ENCODE data around the gene NGLY1.

Gene NGLY1

GRCh38 chr3:25692341-25692740, 90.9 kb downstream of the NGLY1 start:
- H3K4me3 ChIP-seq (ENCODE audit: low read depth, low read length), result no peak overlapping the region
- TF ChIP-seq, protein P1, sequence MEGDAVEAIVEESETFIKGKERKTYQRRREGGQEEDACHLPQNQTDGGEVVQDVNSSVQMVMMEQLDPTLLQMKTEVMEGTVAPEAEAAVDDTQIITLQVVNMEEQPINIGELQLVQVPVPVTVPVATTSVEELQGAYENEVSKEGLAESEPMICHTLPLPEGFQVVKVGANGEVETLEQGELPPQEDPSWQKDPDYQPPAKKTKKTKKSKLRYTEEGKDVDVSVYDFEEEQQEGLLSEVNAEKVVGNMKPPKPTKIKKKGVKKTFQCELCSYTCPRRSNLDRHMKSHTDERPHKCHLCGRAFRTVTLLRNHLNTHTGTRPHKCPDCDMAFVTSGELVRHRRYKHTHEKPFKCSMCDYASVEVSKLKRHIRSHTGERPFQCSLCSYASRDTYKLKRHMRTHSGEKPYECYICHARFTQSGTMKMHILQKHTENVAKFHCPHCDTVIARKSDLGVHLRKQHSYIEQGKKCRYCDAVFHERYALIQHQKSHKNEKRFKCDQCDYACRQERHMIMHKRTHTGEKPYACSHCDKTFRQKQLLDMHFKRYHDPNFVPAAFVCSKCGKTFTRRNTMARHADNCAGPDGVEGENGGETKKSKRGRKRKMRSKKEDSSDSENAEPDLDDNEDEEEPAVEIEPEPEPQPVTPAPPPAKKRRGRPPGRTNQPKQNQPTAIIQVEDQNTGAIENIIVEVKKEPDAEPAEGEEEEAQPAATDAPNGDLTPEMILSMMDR (IDR thresholded peaks at IDR 0.05; ENCODE audit: borderline replicate concordance, insufficient read depth, low read depth, low read length), result no peak

DNA sequence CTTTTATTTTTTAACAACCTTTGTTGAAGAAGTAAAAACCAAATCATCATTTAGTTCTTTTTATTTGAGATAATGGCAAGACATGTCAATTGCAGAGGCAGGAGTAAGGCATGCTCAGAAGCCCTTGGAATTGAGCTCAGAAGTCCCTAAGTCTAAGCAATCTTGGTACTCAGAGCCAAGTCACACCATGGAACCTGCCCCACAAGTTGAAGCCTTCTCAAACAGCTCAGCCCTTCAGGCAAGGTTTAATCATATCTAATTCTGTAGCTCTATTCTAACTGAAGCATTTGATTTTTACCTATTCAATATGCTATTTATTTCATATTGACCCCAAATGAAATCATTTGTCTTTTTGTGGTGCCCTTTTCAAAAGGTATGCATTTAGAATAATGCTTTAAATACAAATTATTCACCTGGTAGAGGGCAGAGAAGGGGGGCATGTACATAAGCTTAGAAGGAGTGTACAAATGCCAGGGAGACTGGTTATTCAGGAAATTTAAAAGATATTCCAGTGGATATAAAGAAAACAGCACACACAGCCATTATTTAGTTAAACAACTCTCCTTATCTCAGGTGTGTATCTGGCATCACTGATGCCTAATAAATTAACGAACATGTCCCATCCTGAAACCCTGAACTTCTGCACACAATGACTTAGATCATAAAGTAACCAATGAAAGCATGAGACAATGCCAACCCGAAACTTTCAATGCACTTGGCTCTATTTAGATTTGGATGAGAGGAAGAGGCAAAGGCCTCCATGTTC, 92.3 kb downstream of the NGLY1 start:
- H3K4me3 ChIP-seq (ENCODE audit: low read depth, low read length), result no peak overlapping the region
- TF ChIP-seq, protein P1 (IDR thresholded peaks at IDR 0.05; ENCODE audit: borderline replicate concordance, insufficient read depth, low read depth, low read length), result no peak

- TF ChIP-seq, protein P1 (IDR thresholded peaks at IDR 0.05; ENCODE audit: borderline replicate concordance, insufficient read depth, low read depth, low read length), result no peak
Observed at GRCh38 chr3:25689226-25689625, 94.0 kb downstream of the NGLY1 start.

GRCh38 chr3:25687742-25688141, 95.5 kb downstream of the NGLY1 start:
- no peak overlapping the region for H3K4me3 ChIP-seq (ENCODE audit: low read depth, low read length)

More at GRCh38 chr3:25689226-25689625, 94.0 kb downstream of the NGLY1 start:
- no peak overlapping the region for H3K4me3 ChIP-seq (ENCODE audit: low read depth, low read length)

DNA sequence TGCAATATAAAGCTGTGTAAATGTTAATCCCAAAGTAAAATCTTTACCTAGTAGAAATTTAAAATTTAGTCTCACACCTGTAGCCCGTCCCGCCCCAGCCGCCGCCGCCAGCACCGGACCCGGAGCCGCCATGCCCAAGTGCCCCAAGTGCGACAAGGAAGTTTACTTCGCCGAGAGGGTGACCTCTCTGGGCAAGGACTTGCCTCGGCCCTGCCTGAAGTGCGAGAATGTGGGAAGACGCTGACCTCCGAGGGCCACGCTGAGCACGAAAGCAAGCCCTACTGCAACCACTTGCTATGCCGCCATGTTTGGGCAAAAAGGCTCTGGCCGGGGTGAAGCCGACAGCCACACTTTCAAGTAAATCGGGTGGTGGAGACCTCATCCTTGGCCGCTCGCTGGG, 96.5 kb downstream of the NGLY1 start:
- no peak overlapping the region for H3K4me3 ChIP-seq (ENCODE audit: low read depth, low read length)
- TF ChIP-seq, protein P1 (IDR thresholded peaks at IDR 0.05; ENCODE audit: borderline replicate concordance, insufficient read depth, low read depth, low read length), result no peak

More at GRCh38 chr3:25687742-25688141, 95.5 kb downstream of the NGLY1 start:
- TF ChIP-seq, protein P1 (IDR thresholded peaks at IDR 0.05; ENCODE audit: borderline replicate concordance, insufficient read depth, low read depth, low read length), result no peak

GRCh38 chr3:25683882-25684281, 99.4 kb downstream of the NGLY1 start:
- H3K4me3 ChIP-seq (ENCODE audit: low read depth, low read length), result no peak overlapping the region
- TF ChIP-seq, protein P1 (IDR thresholded peaks at IDR 0.05; ENCODE audit: borderline replicate concordance, insufficient read depth, low read depth, low read length), result no peak

GRCh38 chr3:25683410-25683809, 99.8 kb downstream of the NGLY1 start:
- TF ChIP-seq, protein P1 (IDR thresholded peaks at IDR 0.05; ENCODE audit: borderline replicate concordance, insufficient read depth, low read depth, low read length), result no peak
- no peak overlapping the region for H3K4me3 ChIP-seq (ENCODE audit: low read depth, low read length)
